ENCODE results near the gene YWHAG. TPM values are rescaled to one million over a fixed set of nuclear protein-coding genes. Genes with fewer than 3 reads are reported as not detected.

The YWHAG gene
- total and polyA plus RNA-seq, 2 of the 13 experiments (the other 11 are each of a cell fraction or from before 2014, with no cell fraction given), result 36.9 to 67.5 TPM

DNA sequence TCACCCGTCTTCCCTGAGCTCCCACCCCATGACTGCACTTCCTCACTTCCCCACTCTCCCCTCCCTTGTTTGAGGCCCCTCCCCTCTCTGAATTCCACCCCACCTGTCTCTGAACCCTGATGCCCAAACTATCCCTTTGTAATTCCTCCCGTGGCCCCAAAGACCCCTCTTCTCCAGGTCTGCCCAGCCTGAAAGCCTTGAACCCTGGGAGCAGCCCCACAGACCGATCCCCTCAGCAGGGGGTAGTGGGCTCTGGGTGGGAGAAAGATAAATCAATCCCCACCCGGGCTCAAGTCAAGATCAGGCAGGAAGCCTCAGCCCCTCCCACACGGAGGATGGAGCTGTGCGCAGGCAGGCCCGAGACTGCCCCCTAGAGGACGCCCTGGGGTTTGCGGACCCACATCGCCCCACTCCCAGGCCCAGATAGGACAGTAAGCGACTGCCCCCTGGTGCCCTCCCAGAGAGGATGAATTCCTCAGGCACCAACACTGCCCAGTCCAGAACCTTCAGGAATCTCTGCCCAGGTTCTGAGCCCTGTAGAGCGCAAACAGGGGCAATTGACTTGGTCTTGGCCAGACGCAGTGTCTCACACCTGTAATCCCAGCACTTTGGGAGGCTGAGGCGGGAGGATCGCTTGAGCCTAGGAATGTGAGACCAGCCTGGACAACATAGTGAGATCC lies 44.6 kb downstream of the YWHAG start (continued):
- TF ChIP-seq, protein P1, sequence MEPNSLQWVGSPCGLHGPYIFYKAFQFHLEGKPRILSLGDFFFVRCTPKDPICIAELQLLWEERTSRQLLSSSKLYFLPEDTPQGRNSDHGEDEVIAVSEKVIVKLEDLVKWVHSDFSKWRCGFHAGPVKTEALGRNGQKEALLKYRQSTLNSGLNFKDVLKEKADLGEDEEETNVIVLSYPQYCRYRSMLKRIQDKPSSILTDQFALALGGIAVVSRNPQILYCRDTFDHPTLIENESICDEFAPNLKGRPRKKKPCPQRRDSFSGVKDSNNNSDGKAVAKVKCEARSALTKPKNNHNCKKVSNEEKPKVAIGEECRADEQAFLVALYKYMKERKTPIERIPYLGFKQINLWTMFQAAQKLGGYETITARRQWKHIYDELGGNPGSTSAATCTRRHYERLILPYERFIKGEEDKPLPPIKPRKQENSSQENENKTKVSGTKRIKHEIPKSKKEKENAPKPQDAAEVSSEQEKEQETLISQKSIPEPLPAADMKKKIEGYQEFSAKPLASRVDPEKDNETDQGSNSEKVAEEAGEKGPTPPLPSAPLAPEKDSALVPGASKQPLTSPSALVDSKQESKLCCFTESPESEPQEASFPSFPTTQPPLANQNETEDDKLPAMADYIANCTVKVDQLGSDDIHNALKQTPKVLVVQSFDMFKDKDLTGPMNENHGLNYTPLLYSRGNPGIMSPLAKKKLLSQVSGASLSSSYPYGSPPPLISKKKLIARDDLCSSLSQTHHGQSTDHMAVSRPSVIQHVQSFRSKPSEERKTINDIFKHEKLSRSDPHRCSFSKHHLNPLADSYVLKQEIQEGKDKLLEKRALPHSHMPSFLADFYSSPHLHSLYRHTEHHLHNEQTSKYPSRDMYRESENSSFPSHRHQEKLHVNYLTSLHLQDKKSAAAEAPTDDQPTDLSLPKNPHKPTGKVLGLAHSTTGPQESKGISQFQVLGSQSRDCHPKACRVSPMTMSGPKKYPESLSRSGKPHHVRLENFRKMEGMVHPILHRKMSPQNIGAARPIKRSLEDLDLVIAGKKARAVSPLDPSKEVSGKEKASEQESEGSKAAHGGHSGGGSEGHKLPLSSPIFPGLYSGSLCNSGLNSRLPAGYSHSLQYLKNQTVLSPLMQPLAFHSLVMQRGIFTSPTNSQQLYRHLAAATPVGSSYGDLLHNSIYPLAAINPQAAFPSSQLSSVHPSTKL (CRISPR knock-in tag; IDR thresholded peaks at IDR 0.05), result peak; percentile 51
- no peak for TF ChIP-seq ZFYVE20 (CRISPR knock-in tag; IDR thresholded peaks at IDR 0.05; ENCODE audit: borderline replicate concordance, low read depth)
- TF ChIP-seq, protein P2, sequence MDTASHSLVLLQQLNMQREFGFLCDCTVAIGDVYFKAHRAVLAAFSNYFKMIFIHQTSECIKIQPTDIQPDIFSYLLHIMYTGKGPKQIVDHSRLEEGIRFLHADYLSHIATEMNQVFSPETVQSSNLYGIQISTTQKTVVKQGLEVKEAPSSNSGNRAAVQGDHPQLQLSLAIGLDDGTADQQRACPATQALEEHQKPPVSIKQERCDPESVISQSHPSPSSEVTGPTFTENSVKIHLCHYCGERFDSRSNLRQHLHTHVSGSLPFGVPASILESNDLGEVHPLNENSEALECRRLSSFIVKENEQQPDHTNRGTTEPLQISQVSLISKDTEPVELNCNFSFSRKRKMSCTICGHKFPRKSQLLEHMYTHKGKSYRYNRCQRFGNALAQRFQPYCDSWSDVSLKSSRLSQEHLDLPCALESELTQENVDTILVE (CRISPR knock-in tag; IDR thresholded peaks at IDR 0.05), result peak; percentile 78; the same call in 1 of the 2 replicates
- peak; percentile 79; the same call in 1 of the 2 replicates for TF ChIP-seq ZIK1 (CRISPR knock-in tag; IDR thresholded peaks at IDR 0.05; ENCODE audit: borderline replicate concordance, low read depth)
- TF ChIP-seq TEAD2 (CRISPR knock-in tag; IDR thresholded peaks at IDR 0.05), result no peak
- TF ChIP-seq ERF (CRISPR knock-in tag; IDR thresholded peaks at IDR 0.05), result peak; percentile 88
- TF ChIP-seq MIER2 (CRISPR knock-in tag; IDR thresholded peaks at IDR 0.05), result peak; percentile 81; the same call in 1 of the 2 replicates
- peak; percentile 46; the same call in 1 of the 2 replicates for TF ChIP-seq PHF8 (CRISPR knock-in tag; IDR thresholded peaks at IDR 0.05)
- TF ChIP-seq RAD21 (CRISPR knock-in tag; IDR thresholded peaks at IDR 0.05), result peak; percentile 100
- TF ChIP-seq EEA1 (CRISPR knock-in tag; IDR thresholded peaks at IDR 0.05; ENCODE audit: borderline replicate concordance), result no peak
- TF ChIP-seq, protein P3, sequence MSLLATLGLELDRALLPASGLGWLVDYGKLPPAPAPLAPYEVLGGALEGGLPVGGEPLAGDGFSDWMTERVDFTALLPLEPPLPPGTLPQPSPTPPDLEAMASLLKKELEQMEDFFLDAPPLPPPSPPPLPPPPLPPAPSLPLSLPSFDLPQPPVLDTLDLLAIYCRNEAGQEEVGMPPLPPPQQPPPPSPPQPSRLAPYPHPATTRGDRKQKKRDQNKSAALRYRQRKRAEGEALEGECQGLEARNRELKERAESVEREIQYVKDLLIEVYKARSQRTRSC (CRISPR knock-in tag; IDR thresholded peaks at IDR 0.05; ENCODE audit: low read depth), result no peak
- TF ChIP-seq ZKSCAN1 (IDR thresholded peaks at IDR 0.05; ENCODE audit: low read length), result no peak
- TF ChIP-seq, protein P4, sequence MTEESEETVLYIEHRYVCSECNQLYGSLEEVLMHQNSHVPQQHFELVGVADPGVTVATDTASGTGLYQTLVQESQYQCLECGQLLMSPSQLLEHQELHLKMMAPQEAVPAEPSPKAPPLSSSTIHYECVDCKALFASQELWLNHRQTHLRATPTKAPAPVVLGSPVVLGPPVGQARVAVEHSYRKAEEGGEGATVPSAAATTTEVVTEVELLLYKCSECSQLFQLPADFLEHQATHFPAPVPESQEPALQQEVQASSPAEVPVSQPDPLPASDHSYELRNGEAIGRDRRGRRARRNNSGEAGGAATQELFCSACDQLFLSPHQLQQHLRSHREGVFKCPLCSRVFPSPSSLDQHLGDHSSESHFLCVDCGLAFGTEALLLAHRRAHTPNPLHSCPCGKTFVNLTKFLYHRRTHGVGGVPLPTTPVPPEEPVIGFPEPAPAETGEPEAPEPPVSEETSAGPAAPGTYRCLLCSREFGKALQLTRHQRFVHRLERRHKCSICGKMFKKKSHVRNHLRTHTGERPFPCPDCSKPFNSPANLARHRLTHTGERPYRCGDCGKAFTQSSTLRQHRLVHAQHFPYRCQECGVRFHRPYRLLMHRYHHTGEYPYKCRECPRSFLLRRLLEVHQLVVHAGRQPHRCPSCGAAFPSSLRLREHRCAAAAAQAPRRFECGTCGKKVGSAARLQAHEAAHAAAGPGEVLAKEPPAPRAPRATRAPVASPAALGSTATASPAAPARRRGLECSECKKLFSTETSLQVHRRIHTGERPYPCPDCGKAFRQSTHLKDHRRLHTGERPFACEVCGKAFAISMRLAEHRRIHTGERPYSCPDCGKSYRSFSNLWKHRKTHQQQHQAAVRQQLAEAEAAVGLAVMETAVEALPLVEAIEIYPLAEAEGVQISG (CRISPR knock-in tag; IDR thresholded peaks at IDR 0.05), result peak; percentile 89
- TF ChIP-seq ZNF567 (CRISPR knock-in tag; IDR thresholded peaks at IDR 0.05; ENCODE audit: borderline replicate concordance), result 0 out of 2 replicates have a peak, but pooled peaks have one; percentile 82
- no peak for TF ChIP-seq KLF11 (CRISPR knock-in tag; IDR thresholded peaks at IDR 0.05)
- TF ChIP-seq, protein P5, sequence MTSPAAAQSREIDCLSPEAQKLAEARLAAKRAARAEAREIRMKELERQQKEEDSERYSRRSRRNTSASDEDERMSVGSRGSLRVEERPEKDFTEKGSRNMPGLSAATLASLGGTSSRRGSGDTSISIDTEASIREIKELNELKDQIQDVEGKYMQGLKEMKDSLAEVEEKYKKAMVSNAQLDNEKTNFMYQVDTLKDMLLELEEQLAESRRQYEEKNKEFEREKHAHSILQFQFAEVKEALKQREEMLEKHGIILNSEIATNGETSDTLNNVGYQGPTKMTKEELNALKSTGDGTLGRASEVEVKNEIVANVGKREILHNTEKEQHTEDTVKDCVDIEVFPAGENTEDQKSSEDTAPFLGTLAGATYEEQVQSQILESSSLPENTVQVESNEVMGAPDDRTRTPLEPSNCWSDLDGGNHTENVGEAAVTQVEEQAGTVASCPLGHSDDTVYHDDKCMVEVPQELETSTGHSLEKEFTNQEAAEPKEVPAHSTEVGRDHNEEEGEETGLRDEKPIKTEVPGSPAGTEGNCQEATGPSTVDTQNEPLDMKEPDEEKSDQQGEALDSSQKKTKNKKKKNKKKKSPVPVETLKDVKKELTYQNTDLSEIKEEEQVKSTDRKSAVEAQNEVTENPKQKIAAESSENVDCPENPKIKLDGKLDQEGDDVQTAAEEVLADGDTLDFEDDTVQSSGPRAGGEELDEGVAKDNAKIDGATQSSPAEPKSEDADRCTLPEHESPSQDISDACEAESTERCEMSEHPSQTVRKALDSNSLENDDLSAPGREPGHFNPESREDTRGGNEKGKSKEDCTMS (CRISPR knock-in tag; conservative IDR thresholded peaks at IDR 0.05), result no peak
- TF ChIP-seq HOXA3 (CRISPR knock-in tag; IDR thresholded peaks at IDR 0.05), result peak; percentile 51; the same call in 1 of the 2 replicates
